OCI-LY3 (cell line): ENCODE results near the gene TMEM187.

Experiments
- H2AFZ ChIP-seq: fragments of 200-600, 300-600 bp; shearing (Covaris generic); 2 replicates; pipeline ENCODE4 v1.6.0; 2014; ENCODE audit warnings: antibody characterized with exemption, low read depth, low read length
- H3K27ac ChIP-seq: fragments of 200-600, 300-600 bp; sonication (generic); 2 replicates; pipeline ENCODE4 v1.5.1; 2014; ENCODE audit warnings: mild to moderate bottlenecking, low read length, moderate library complexity, mixed read lengths
- H3K27me3 ChIP-seq: fragments of 200-600, 300-600 bp; sonication (generic); 2 replicates; pipeline ENCODE4 v1.6.1; 2014; ENCODE audit warnings: low read depth, low read length, mixed read lengths
- H3K36me3 ChIP-seq: fragments of 200-600, 300-600 bp; sonication (generic); replicated peaks from 2 replicates; pipeline ENCODE3; 2014; ENCODE audit warnings: low read depth, low read length, mixed read lengths
- H3K4me1 ChIP-seq: fragments of 300-600, 200-600 bp; sonication (generic); 2 replicates; pipeline ENCODE4 v1.6.1; 2014; ENCODE audit warnings: low read length, mixed read lengths
- H3K4me2 ChIP-seq: fragments of 200-600, 300-600 bp; sonication (generic); 2 replicates; pipeline ENCODE4 v1.6.1; 2014; ENCODE audit warnings: low read length, mixed read lengths
- H3K4me3 ChIP-seq: fragments of 300-600, 200-600 bp; sonication (generic); 2 replicates; pipeline ENCODE4 v1.5.1; 2014; ENCODE audit warnings: antibody characterized with exemption, mild to moderate bottlenecking, low read length, moderate library complexity
- H3K79me2 ChIP-seq: fragments of 300-600, 200-600 bp; shearing (Covaris generic); 2 replicates; pipeline ENCODE4 v1.6.1; 2014; ENCODE audit warnings: mild to moderate bottlenecking, low read length, mixed read lengths
- H3K9ac ChIP-seq: fragments of 300-600, 200-600 bp; shearing (Covaris generic); 2 replicates; pipeline ENCODE4 v1.6.0; 2014; ENCODE audit warnings: mild to moderate bottlenecking, low read length, moderate library complexity
- H3K9me3 ChIP-seq: fragments of 200-600, 300-600 bp; shearing (Covaris generic); 2 replicates; pipeline ENCODE4 v1.6.1; 2014; ENCODE audit warnings: low read length, mixed read lengths; ENCODE audit not compliant: insufficient read depth
- H4K20me1 ChIP-seq: fragments of 200-600, 300-600 bp; sonication (generic); 2 replicates; pipeline ENCODE4 v1.6.1; 2016; ENCODE audit warnings: low read length, mixed read lengths; ENCODE audit not compliant: insufficient read depth
- CTCF ChIP-seq: fragments of 200-600, 300-600 bp; sonication (generic); IDR thresholded peaks from 2 replicates; pipeline ENCODE4 v1.5.1; 2014; ENCODE audit warnings: antibody characterized with exemption, low read length, low read depth
- EZH2phosphoT487 ChIP-seq: fragments of 200-600 bp; shearing (Covaris generic); IDR thresholded peaks from 2 replicates; pipeline ENCODE4 v1.6.1; 2018; ENCODE audit warnings: antibody characterized with exemption, mixed run types, low read depth

TMEM187 gene

GRCh38 chrX:153948847-153949805 is 23.4 kb upstream of the TMEM187 start:
- Histone ChIP-seq H3K9me3 (no peaks in the 10 kb centered on the region), H3K79me2 (peaks cover 8% of the 10 kb centered on the region; the same call in 1 of the 2 replicates), H2AFZ (no peak overlapping the region), H3K4me3 (no peak overlapping the region), H3K36me3 (peaks cover 45% of the 10 kb centered on the region), H3K27ac (no peak overlapping the region), H3K9ac (no peak overlapping the region), H4K20me1 (no peaks in the 10 kb centered on the region), H3K4me2 (no peak overlapping the region), H3K4me1 (peaks cover 15% of the 10 kb centered on the region), H3K27me3 (no peaks in the 10 kb centered on the region)
- TF ChIP-seq CTCF, result no peak
- no peak for TF ChIP-seq EZH2phosphoT487

GRCh38 chrX:153950127-153950526 is 22.4 kb upstream of the TMEM187 start:
- peaks cover 11% of the 10 kb centered on the region for H3K4me1 ChIP-seq
- H2AFZ ChIP-seq, result no peak overlapping the region
- peaks cover 50% of the 10 kb centered on the region for H3K36me3 ChIP-seq
- no peak overlapping the region for H3K9ac ChIP-seq
- H3K79me2 ChIP-seq, result peaks cover 8% of the 10 kb centered on the region; the same call in 1 of the 2 replicates
- no peaks in the 10 kb centered on the region for H3K9me3 ChIP-seq
- H4K20me1 ChIP-seq, result no peaks in the 10 kb centered on the region
- no peak overlapping the region for H3K4me3 ChIP-seq
- no peak overlapping the region for H3K4me2 ChIP-seq
- TF ChIP-seq CTCF (no peak), EZH2phosphoT487 (no peak)
- H3K27ac ChIP-seq, result no peak overlapping the region
- no peaks in the 10 kb centered on the region for H3K27me3 ChIP-seq

DNA sequence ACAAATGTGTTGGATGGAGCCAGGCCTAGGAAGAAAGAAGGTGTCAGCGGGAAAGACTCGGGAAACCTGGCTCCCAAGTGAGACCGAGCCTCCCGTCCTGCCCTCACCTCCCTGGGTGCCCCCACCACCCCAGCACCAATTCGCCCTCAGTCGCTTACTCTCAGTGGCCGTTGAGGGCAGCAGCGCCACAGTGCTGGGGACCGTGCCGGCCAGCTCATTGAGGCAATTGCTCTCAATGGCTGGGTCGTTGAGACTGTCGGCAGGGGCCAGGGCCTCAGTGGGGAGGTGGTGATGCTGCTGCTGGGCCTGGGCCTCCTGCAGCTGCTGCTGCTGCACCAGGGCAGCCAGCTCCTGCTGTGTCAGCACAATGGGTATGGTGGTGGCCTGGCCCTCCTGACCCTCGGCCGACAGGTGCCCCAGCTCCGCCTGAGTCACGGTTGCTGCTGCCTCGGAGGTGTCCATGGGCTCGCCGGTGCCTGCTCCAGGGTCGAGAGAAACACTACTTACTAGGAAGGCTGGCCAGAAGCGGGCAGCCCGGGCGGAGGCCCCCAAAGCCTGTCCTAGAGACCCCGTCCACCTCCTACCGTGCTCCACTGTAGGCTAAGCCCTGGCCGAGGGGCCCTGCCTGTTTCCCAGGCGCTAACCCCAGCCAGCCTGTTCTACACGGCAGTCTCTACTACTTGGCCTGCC is 20.7 kb upstream of the TMEM187 start:
- H3K4me1 ChIP-seq, result peaks cover 11% of the 10 kb centered on the region
- H4K20me1 ChIP-seq, result no peaks in the 10 kb centered on the region
- no peak overlapping the region for H3K27ac ChIP-seq
- TF ChIP-seq EZH2phosphoT487, result no peak
- no peak for TF ChIP-seq CTCF
- H3K4me3 ChIP-seq, result no peak overlapping the region
- H2AFZ ChIP-seq, result no peak overlapping the region
- H3K36me3 ChIP-seq, result peaks cover 55% of the 10 kb centered on the region
- H3K4me2 ChIP-seq, result no peak overlapping the region
- H3K27me3 ChIP-seq, result no peaks in the 10 kb centered on the region
- peaks cover 8% of the 10 kb centered on the region; the same call in 1 of the 2 replicates for H3K79me2 ChIP-seq
- no peak overlapping the region for H3K9ac ChIP-seq
- no peaks in the 10 kb centered on the region for H3K9me3 ChIP-seq
